NCI-H1694 (cell line): ENCODE results near the gene TSPAN16.
"Not testable (repeated sequence)": the region's sequence is repeated elsewhere in the genome, so short reads cannot be mapped to it uniquely, and the experiment has no call there.

Source experiments
- DNase-seq: peaks from one replicate; lab custom pipeline; 2025; lab: John Stamatoyannopoulos, UW

Gene TSPAN16

GRCh38 chr19:11320278-11320995 lies 24.5 kb downstream of the TSPAN16 start:
- DNase-seq = not testable (repeated sequence)

- DNase-seq = no peak
Observed at GRCh38 chr19:11321191-11322126, 25.5 kb downstream of the TSPAN16 start.

- DNase-seq = no peak
Observed at GRCh38 chr19:11322269-11323024, 26.5 kb downstream of the TSPAN16 start.

- DNase-seq = no peak
Observed at GRCh38 chr19:11323601-11324078, 27.7 kb downstream of the TSPAN16 start.

GRCh38 chr19:11324079-11324661 lies 28.2 kb downstream of the TSPAN16 start:
- DNase-seq = peak; percentile 57

- DNase-seq = no peak
Observed at GRCh38 chr19:11324748-11325389, 28.9 kb downstream of the TSPAN16 start.

- DNase-seq = no peak
Observed at GRCh38 chr19:11325544-11325943, 29.6 kb downstream of the TSPAN16 start.

GRCh38 chr19:11330127-11330526 lies 34.2 kb downstream of the TSPAN16 start:
- DNase-seq = no peak

- no peak for DNase-seq
Observed at GRCh38 chr19:11331502-11331901, 35.5 kb downstream of the TSPAN16 start.

GRCh38 chr19:11332822-11333221 lies 36.9 kb downstream of the TSPAN16 start:
- no peak for DNase-seq

GRCh38 chr19:11333838-11334237 lies 37.9 kb downstream of the TSPAN16 start:
- DNase-seq = not testable (repeated sequence)

GRCh38 chr19:11335449-11336146 lies 39.6 kb downstream of the TSPAN16 start:
- DNase-seq = no peak

- DNase-seq = no peak
Observed at GRCh38 chr19:11337080-11337479, 41.1 kb downstream of the TSPAN16 start.

GRCh38 chr19:11338121-11338520 lies 42.2 kb downstream of the TSPAN16 start:
- DNase-seq = no peak

- DNase-seq = no peak
Observed at GRCh38 chr19:11338569-11339253, 42.8 kb downstream of the TSPAN16 start.

GRCh38 chr19:11339254-11340098 lies 43.5 kb downstream of the TSPAN16 start, which contains the start of gene RAB3D:
Gene RAB3D, minus strand, starts transcription at chr19:11339657. Its CDS starts 2,258 bp downstream, at chr19:11337399.
- DNase-seq = peak; percentile 82

GRCh38 chr19:11340099-11340467 lies 44.1 kb downstream of the TSPAN16 start:
- DNase-seq = not testable (repeated sequence)

GRCh38 chr19:11342429-11342828 lies 46.5 kb downstream of the TSPAN16 start:
- no peak for DNase-seq
